Endothelial cell (in vitro differentiated cells): ENCODE measurements around the gene UBQLN4. TPM values are rescaled to one million over a fixed set of nuclear protein-coding genes. Genes with fewer than 3 reads are reported as not detected.
A peak's percentile ranks its signal among the peaks of the same experiment; 100 is the strongest.

Source experiments
- DNase-seq: peaks from one replicate; pipeline ENCODE4 v3.0.0; 2021; ENCODE audit warnings: low spot score
- H3K27ac Mint-ChIP-seq: one replicate; pipeline ENCODE4 v1.8.0; 2021; ENCODE audit warnings: mixed read lengths, inconsistent platforms; ENCODE audit not compliant: unreplicated experiment
- H3K27me3 Mint-ChIP-seq: one replicate; pipeline ENCODE4 v1.8.0; 2021; ENCODE audit warnings: mild to moderate bottlenecking, moderate library complexity, mixed read lengths, inconsistent platforms; ENCODE audit not compliant: unreplicated experiment
- H3K36me3 Mint-ChIP-seq: one replicate; pipeline ENCODE4 v1.8.0; 2021; ENCODE audit warnings: mild to moderate bottlenecking, low read depth, mixed read lengths, inconsistent platforms; ENCODE audit not compliant: unreplicated experiment
- H3K4me1 Mint-ChIP-seq: one replicate; pipeline ENCODE4 v1.8.0; 2021; ENCODE audit warnings: mild to moderate bottlenecking, mixed read lengths, inconsistent platforms; ENCODE audit not compliant: unreplicated experiment
- H3K4me3 Mint-ChIP-seq: one replicate; pipeline ENCODE4 v1.8.0; 2021; ENCODE audit warnings: mild to moderate bottlenecking, mixed read lengths, inconsistent platforms; ENCODE audit not compliant: unreplicated experiment
- H3K9me3 Mint-ChIP-seq: one replicate; pipeline ENCODE4 v1.8.0; 2021; ENCODE audit warnings: mixed read lengths, inconsistent platforms; ENCODE audit not compliant: unreplicated experiment
- CTCF ChIP-seq: fragments of 200-600 bp; sonication (generic); IDR thresholded peaks from one replicate; pipeline ENCODE4 v1.5.0; 2021; ENCODE audit warnings: antibody characterized with exemption; ENCODE audit not compliant: unreplicated experiment
- total RNA-seq: library from RNA; stranded (reverse); fragmentation: NEBNext Ultra II Directional; extraction: Animal tissue kit (Norgen Biotek cat#: 25700); gene quantifications from one replicate; pipeline ENCODE4 v1.2.1, GENCODE V29; 2021; ENCODE audit not compliant: unreplicated experiment

The UBQLN4 gene
- total RNA-seq, 1 donor from 2014 or later, result 47.6 TPM

DNA sequence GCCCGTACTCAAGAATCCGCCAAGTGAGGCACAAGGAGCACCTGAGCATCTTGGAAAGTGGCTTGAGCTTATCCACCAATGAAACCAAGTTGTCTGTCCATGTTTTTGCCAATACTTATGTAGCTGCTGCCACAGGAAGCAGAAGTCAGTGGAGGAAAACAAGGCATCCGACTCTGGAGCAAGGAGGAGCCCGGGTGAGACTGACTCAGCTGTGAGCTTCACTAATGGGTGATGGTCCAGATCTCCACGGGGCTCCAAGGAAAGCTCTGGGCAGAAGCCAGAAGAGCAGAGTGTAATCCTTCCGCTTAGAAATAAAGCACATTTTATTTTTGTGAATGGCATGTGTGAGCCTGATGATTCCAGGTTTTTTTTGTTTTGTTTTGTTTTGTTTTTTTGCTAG, 20.6 kb downstream of the UBQLN4 start:
- DNase-seq, result no peak
- H3K36me3 Mint-ChIP-seq, result peaks cover 5% of the 10 kb centered on the region
- H3K9me3 Mint-ChIP-seq, result no peaks in the 10 kb centered on the region
- TF ChIP-seq CTCF, result no peak
- H3K4me3 Mint-ChIP-seq, result no peak overlapping the region
- peaks cover 15% of the 10 kb centered on the region for H3K4me1 Mint-ChIP-seq
- H3K27me3 Mint-ChIP-seq, result peaks cover 10% of the 10 kb centered on the region
- H3K27ac Mint-ChIP-seq, result no peak overlapping the region

DNA sequence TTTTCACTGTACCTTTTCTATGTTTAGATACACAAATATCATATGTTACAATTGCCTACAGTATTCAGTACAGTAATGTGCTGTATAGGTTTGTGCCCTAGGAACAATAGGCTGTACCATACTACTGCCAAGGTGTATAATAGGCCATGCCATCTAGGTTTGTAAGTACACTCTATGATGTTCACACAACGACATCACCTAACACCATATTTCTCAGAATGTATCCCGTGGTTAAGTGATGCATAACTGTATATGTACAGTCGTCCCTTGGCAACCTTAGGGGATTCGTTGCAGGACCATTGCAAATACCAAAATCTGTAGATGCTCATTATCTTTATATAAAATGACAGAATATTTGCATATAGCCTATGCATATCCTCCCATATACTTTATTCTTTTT, 27.0 kb downstream of the UBQLN4 start:
- Mint-ChIP-seq H3K4me1 (peaks cover 8% of the 10 kb centered on the region), H3K4me3 (no peak overlapping the region), H3K36me3 (peaks cover 4% of the 10 kb centered on the region), H3K27ac (no peak overlapping the region), H3K27me3 (peaks cover 3% of the 10 kb centered on the region), H3K9me3 (no peaks in the 10 kb centered on the region)
- no peak for TF ChIP-seq CTCF
- no peak for DNase-seq

DNA sequence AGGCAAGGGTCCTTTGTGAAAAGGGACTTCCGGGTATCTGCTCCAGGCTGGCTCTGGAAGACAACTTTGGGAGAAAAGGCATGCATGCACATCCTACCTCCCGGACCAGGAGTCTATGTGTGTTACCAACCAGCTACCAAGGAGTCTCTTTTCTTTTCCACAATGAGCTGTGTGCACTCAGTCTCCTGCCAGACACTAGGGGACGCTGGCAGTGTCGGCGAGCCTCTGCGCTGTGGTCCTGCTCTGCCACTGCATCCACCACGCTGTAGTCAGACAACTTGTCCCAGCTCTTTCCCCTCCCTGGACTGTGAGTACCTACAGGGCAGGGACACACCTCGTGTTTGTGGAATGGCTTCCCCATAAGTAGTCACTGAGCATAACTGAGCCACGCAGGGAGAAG, 27.7 kb downstream of the UBQLN4 start:
- peaks cover 8% of the 10 kb centered on the region for H3K4me1 Mint-ChIP-seq
- H3K4me3 Mint-ChIP-seq, result no peak overlapping the region
- TF ChIP-seq CTCF, result no peak
- H3K36me3 Mint-ChIP-seq, result peaks cover 4% of the 10 kb centered on the region
- H3K27me3 Mint-ChIP-seq, result no peaks in the 10 kb centered on the region
- H3K27ac Mint-ChIP-seq, result no peak overlapping the region
- peak; percentile 75 for DNase-seq
- H3K9me3 Mint-ChIP-seq, result no peaks in the 10 kb centered on the region

- H3K4me1 Mint-ChIP-seq, result peaks cover 15% of the 10 kb centered on the region
- no peak for DNase-seq
- H3K9me3 Mint-ChIP-seq, result no peaks in the 10 kb centered on the region
- no peak for TF ChIP-seq CTCF
- peaks cover 6% of the 10 kb centered on the region for H3K27me3 Mint-ChIP-seq
- H3K36me3 Mint-ChIP-seq, result peaks cover 10% of the 10 kb centered on the region
- no peak overlapping the region for H3K27ac Mint-ChIP-seq
- no peak overlapping the region for H3K4me3 Mint-ChIP-seq
These were observed 28.8 kb downstream of the UBQLN4 start for GRCh38 chr1:156024801-156025200.

DNA sequence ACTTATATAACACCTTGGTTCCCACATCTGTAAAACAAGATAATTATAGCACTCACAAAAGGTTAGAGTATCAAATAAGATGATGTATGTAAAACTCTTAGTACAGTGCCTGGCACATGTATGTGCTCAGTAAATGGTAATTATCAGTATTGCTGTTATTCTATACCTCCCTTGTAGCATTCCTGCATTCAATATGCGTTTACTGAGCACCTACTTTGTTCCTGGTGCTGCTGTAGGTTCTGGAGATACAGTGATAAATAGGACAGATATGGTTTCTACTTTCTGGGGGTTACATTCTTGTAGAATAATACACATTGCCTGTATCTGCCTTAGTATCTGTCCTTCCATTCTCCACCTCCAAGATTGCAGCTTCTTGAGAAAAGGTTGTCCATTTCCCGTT, 31.6 kb downstream of the UBQLN4 start:
- DNase-seq, result no peak
- H3K4me3 Mint-ChIP-seq, result no peak overlapping the region
- H3K36me3 Mint-ChIP-seq, result peaks cover 22% of the 10 kb centered on the region
- H3K27me3 Mint-ChIP-seq, result peaks cover 11% of the 10 kb centered on the region
- peak overlapping the region; percentile 54 for H3K27ac Mint-ChIP-seq
- no peak for TF ChIP-seq CTCF
- no peaks in the 10 kb centered on the region for H3K9me3 Mint-ChIP-seq
- H3K4me1 Mint-ChIP-seq, result peaks cover 24% of the 10 kb centered on the region
